Activated CD4-positive, alpha-beta memory T cell treated with anti-CD3 and anti-CD28 coated beads for 36 hours (primary cell): ENCODE measurements around the gene LCA5L. TPM values are rescaled to one million over a fixed set of nuclear protein-coding genes. Genes with fewer than 3 reads are reported as not detected.
A peak's percentile ranks its signal among the peaks of the same experiment; 100 is the strongest.

Source experiments
- CTCF ChIA-PET: fragments of 350-600 bp; sonication (Branson Sonifier 250); formaldehyde crosslinking; loops from one replicate; lab custom pipeline; 2021; ENCODE audit warnings: antibody characterized with exemption, inconsistent platforms; lab: Charles Lee
- POLR2A ChIA-PET: fragments of 350-600 bp; sonication (Branson Sonifier 250); formaldehyde crosslinking; loops from one replicate; lab custom pipeline; 2021; ENCODE audit warnings: antibody characterized with exemption; lab: Charles Lee
- DNase-seq: peaks from one replicate; pipeline ENCODE4 v3.0.0-alpha.2; 2020
- H3K27ac Mint-ChIP-seq: one replicate; pipeline ENCODE4 v1.8.0; 2021; ENCODE audit warnings: mixed read lengths
- H3K27me3 Mint-ChIP-seq: one replicate; pipeline ENCODE4 v1.8.0; 2021; ENCODE audit warnings: mixed read lengths
- H3K36me3 Mint-ChIP-seq: one replicate; pipeline ENCODE4 v1.8.0; 2021; ENCODE audit warnings: mixed read lengths
- H3K4me1 Mint-ChIP-seq: one replicate; pipeline ENCODE4 v1.8.0; 2021; ENCODE audit warnings: low read depth, mixed read lengths
- H3K4me3 Mint-ChIP-seq: one replicate; pipeline ENCODE4 v1.8.0; 2021; ENCODE audit warnings: mild to moderate bottlenecking, mixed read lengths
- H3K9me3 Mint-ChIP-seq: one replicate; pipeline ENCODE4 v1.8.0; 2021; ENCODE audit warnings: mixed read lengths
- intact Hi-C: fragments of 100-400 bp; cut with micrococcal nuclease; formaldehyde crosslinking; loops from one replicate; pipeline ENCODE4 v1.15.1; 2023
- total RNA-seq, 2 experiments: library from RNA; stranded (reverse); gene quantifications; one replicate each; pipeline ENCODE4 v1.2.3, GENCODE V29; 2021

LCA5L gene
- total RNA-seq, 2 experiments from 2014 or later = 0.22 to 0.36 TPM

- ChIA-PET CTCF (no interaction called here), POLR2A (no interaction called here)
- Mint-ChIP-seq H3K27me3 (no peaks in the 10 kb centered on the region), H3K36me3 (no peaks in the 10 kb centered on the region), H3K9me3 (no peaks in the 10 kb centered on the region), H3K4me1 (no peaks in the 10 kb centered on the region), H3K27ac (no peak overlapping the region), H3K4me3 (no peak overlapping the region)
- DNase-seq = no peak
- intact Hi-C loops = no loop called here
These were observed 22.2 kb upstream of the LCA5L start for GRCh38 chr21:39467746-39468145.

GRCh38 chr21:39466584-39466983 lies 21.0 kb upstream of the LCA5L start:
- intact Hi-C loops = no loop called here
- CTCF ChIA-PET = no interaction called here
- POLR2A ChIA-PET = no interaction called here

DNA sequence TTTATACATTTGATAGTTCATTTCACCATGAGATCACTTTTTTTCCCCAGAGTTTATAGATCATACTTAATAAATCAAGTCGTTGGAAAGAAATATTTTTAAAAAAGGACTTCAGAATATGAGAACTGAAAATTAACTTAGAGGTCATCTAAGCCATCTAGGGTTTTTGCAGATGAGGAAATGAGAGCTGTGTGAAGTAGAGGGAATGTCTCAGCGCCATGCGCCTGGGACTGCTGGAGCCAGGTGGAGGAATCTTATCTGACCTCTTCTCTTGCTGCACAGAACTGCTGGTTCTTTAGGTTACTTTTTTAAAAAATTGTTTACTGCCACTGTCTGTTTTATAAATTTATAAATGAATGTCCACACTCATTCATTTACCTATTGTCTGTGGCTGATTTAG lies 17.7 kb upstream of the LCA5L start:
- intact Hi-C loops = no loop called here
- no peaks in the 10 kb centered on the region for H3K27me3 Mint-ChIP-seq
- no peak overlapping the region for H3K4me3 Mint-ChIP-seq
- no peak for DNase-seq
- no peaks in the 10 kb centered on the region for H3K4me1 Mint-ChIP-seq
- no peak overlapping the region for H3K27ac Mint-ChIP-seq
- POLR2A ChIA-PET = no interaction called here
- no peaks in the 10 kb centered on the region for H3K36me3 Mint-ChIP-seq
- H3K9me3 Mint-ChIP-seq = no peaks in the 10 kb centered on the region
- CTCF ChIA-PET = no interaction called here

More at GRCh38 chr21:39466584-39466983, 21.0 kb upstream of the LCA5L start:
- H3K4me1 Mint-ChIP-seq = no peaks in the 10 kb centered on the region
- no peak for DNase-seq
- H3K27ac Mint-ChIP-seq = no peak overlapping the region
- no peaks in the 10 kb centered on the region for H3K36me3 Mint-ChIP-seq
- no peaks in the 10 kb centered on the region for H3K9me3 Mint-ChIP-seq
- no peak overlapping the region for H3K4me3 Mint-ChIP-seq
- H3K27me3 Mint-ChIP-seq = no peaks in the 10 kb centered on the region

GRCh38 chr21:39461419-39461818 lies 15.8 kb upstream of the LCA5L start:
- H3K4me3 Mint-ChIP-seq = no peak overlapping the region
- no peak overlapping the region for H3K27ac Mint-ChIP-seq
- ChIA-PET CTCF (interaction anchor here (1.5 kb wide), 1 partner anchor 20 kb away, joined by 4 read pairs; no protein-coding TSS in a partner anchor), POLR2A (no interaction called here)
- H3K36me3 Mint-ChIP-seq = no peaks in the 10 kb centered on the region
- peak; percentile 28 for DNase-seq
- H3K27me3 Mint-ChIP-seq = no peaks in the 10 kb centered on the region
- intact Hi-C loops = no loop called here
- no peaks in the 10 kb centered on the region for H3K9me3 Mint-ChIP-seq
- H3K4me1 Mint-ChIP-seq = no peaks in the 10 kb centered on the region

GRCh38 chr21:39456665-39457064 lies 11.1 kb upstream of the LCA5L start:
- no peak overlapping the region for H3K27ac Mint-ChIP-seq
- H3K36me3 Mint-ChIP-seq = no peaks in the 10 kb centered on the region
- intact Hi-C loops = no loop called here
- H3K4me3 Mint-ChIP-seq = no peak overlapping the region
- peaks cover 2% of the 10 kb centered on the region for H3K27me3 Mint-ChIP-seq
- H3K9me3 Mint-ChIP-seq = no peaks in the 10 kb centered on the region
- no peaks in the 10 kb centered on the region for H3K4me1 Mint-ChIP-seq
- DNase-seq = no peak
- POLR2A ChIA-PET = no interaction called here
- CTCF ChIA-PET = no interaction called here

- Mint-ChIP-seq H3K4me1 (no peaks in the 10 kb centered on the region), H3K27me3 (peaks cover 2% of the 10 kb centered on the region), H3K36me3 (no peaks in the 10 kb centered on the region), H3K9me3 (no peaks in the 10 kb centered on the region), H3K4me3 (no peak overlapping the region), H3K27ac (no peak overlapping the region)
- ChIA-PET CTCF (no interaction called here), POLR2A (no interaction called here)
- intact Hi-C loops = no loop called here
- no peak for DNase-seq
These were observed 9.5 kb upstream of the LCA5L start for GRCh38 chr21:39454949-39455668.

DNA sequence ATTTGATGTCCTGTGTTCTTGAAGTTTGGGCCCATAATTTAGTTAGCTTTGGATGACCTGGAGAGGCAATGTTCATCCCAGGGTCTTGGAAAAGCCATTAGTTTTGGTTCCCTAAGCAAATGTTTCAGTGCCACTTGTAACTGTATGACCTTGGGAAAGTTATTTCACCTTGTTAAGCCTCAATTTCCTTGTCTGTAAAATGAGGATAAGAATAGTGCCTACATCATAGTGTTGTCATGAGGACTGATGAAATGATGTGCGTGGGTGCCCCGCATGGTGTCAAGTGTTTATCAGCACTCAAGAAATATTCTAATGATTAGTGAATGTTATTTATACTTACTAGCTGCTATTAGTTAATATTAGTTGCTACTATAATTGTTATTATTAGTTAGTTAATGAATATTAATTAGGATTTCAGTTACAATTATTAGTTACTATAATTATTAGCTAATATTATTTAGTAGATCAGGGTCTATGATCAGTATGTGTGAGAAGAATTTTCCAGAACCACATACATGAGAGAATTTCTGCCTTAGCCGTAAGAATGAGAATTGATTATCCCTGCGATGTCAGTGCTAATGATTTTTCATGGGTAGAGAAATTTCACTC lies 8.1 kb upstream of the LCA5L start:
- peaks cover 4% of the 10 kb centered on the region for H3K27me3 Mint-ChIP-seq
- ChIA-PET CTCF (no interaction called here), POLR2A (no interaction called here)
- H3K4me3 Mint-ChIP-seq = no peak overlapping the region
- no peak for DNase-seq
- no peaks in the 10 kb centered on the region for H3K9me3 Mint-ChIP-seq
- H3K4me1 Mint-ChIP-seq = no peaks in the 10 kb centered on the region
- intact Hi-C loops = no loop called here
- H3K27ac Mint-ChIP-seq = no peak overlapping the region
- H3K36me3 Mint-ChIP-seq = no peaks in the 10 kb centered on the region

- H3K27me3 Mint-ChIP-seq = peaks cover 4% of the 10 kb centered on the region
- no peak overlapping the region for H3K4me3 Mint-ChIP-seq
- no peaks in the 10 kb centered on the region for H3K36me3 Mint-ChIP-seq
- POLR2A ChIA-PET = no interaction called here
- no peak overlapping the region for H3K27ac Mint-ChIP-seq
- H3K4me1 Mint-ChIP-seq = no peaks in the 10 kb centered on the region
- intact Hi-C loops = no loop called here
- CTCF ChIA-PET = no interaction called here
- no peaks in the 10 kb centered on the region for H3K9me3 Mint-ChIP-seq
- no peak for DNase-seq
These were observed 7.4 kb upstream of the LCA5L start for GRCh38 chr21:39452970-39453342.

DNA sequence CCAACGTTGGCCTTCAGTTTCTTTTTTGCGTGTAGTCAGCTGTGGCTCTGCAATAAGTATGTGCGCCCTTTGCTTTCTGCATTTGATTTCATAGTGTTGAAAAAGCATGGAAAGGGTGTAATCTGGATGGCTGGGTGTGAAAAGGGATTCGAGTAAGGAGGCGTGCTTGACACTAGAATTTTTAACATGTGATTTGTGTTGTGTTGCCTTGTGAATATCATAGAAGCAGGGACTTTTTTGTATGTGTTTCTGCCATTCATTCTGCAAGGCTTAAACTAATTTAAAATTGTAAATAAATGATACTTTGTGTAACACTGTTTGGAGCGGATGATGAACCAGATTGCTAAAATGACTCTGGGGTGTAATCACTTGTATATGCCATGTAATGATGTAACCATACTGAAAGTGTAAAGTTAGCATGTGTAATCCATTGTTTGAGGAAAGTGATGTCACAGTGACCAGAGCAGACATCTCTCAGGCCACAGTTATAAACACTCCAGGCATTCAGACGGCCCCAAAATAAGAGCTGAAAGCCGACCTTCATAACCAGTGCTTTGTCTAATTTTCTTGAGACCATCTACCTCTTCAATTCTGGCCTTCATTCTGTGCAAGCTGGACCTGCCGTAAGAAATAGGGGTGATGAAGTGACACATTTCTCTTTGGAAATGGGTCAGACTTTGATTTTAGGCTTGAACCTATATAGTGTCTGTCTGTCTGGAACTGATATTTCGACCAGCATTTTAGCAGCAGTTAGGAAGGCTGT lies 6.8 kb upstream of the LCA5L start:
- Mint-ChIP-seq H3K4me1 (no peaks in the 10 kb centered on the region), H3K9me3 (no peaks in the 10 kb centered on the region), H3K27me3 (peaks cover 4% of the 10 kb centered on the region), H3K4me3 (no peak overlapping the region), H3K27ac (no peak overlapping the region), H3K36me3 (no peaks in the 10 kb centered on the region)
- POLR2A ChIA-PET = no interaction called here
- intact Hi-C loops = no loop called here
- DNase-seq = no peak
- CTCF ChIA-PET = no interaction called here

GRCh38 chr21:39451332-39452206 lies 6.0 kb upstream of the LCA5L start, which contains the start of gene SH3BGR:
Gene SH3BGR (plus strand): TSS chr21:39451970. CDS start chr21:39452097, 127 bp downstream.
- ChIA-PET POLR2A (no interaction called here), CTCF (no interaction called here)
- no peaks in the 10 kb centered on the region for H3K36me3 Mint-ChIP-seq
- no peaks in the 10 kb centered on the region for H3K9me3 Mint-ChIP-seq
- peaks cover under 1% of the 10 kb centered on the region for H3K4me1 Mint-ChIP-seq
- H3K27ac Mint-ChIP-seq = no peak within 1 kb of the TSS
- DNase-seq = no peak
- no peak within 1 kb of the TSS for H3K4me3 Mint-ChIP-seq
- H3K27me3 Mint-ChIP-seq = peaks cover 4% of the 10 kb centered on the region
- intact Hi-C loops = no loop called here

DNA sequence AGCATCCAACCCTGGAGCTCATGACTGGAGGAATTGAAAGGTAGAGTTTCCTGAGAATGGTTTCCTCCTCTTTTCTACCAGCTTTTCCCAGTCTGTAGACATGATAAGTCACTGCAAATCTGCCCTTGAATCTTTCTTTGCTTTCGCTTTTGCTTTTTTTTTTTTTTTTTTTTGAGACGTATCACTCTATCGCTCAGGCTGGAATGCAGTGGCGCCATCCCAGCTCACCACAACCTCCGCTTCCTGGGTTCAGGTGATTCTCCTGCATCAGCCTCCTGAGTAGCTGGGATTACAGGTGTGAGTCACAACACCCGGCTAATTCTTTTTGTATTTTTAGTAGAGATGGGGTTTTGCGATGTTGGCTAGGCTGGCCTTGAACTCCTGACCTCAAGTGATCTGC lies 1.7 kb upstream of the LCA5L start:
- H3K27me3 Mint-ChIP-seq = peaks cover 4% of the 10 kb centered on the region
- no peaks in the 10 kb centered on the region for H3K9me3 Mint-ChIP-seq
- no peaks in the 10 kb centered on the region for H3K36me3 Mint-ChIP-seq
- intact Hi-C loops = loop anchor here (2.0 to 10.0 kb wide), 2 partner anchors 266 to 712 kb away; no protein-coding TSS in a partner anchor
- ChIA-PET POLR2A (no interaction called here), CTCF (no interaction called here)
- no peak overlapping the region for H3K4me3 Mint-ChIP-seq
- H3K27ac Mint-ChIP-seq = no peak overlapping the region
- DNase-seq = no peak
- peaks cover 13% of the 10 kb centered on the region for H3K4me1 Mint-ChIP-seq
